ENCODE results near the gene TNK2.

The TNK2 gene

DNA sequence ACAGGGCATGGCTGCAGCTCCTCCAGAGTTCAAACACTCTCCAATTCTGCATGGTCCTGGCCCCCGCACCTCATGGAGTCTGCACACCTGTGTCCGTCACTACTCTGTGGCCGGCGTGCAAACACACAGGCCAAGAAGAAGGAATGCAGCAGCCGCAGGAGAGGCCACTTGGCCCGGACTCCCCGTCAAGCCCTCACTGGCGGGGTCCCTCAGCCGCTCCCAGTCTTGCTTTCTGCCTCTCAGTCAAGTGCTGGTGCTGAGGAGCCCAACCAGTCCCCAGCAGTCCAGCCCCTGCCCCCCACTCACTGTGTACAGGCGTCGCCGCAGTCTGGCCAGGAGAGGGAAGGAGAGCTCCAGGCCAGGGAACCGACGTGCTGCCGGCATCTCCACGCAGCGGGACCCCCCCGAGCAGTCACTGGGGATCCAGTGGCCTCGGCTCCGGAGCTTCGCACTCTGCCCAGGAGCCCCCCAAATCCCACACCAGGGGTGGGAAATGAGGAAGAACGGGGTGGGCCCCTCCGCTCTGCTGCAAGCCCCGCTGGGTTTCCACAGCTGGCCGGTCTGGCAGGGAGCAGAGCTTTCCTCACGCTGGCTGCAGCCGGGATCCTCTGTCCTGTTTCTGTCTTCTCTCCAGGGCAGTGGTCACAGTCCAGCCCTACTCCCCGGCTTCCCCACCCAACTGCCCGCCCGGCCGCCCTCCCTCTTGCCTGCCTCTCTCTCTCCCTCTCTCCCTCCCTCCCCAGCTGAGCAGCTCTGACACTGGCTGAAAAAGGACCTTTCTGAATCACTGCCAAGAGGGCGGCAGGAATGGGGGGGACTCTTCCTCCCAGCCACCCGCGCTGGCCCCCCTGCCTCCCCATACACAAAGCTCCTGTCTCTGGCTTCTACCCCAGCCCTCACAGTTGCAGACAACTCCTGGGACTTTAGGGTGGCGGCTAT is 16.0 kb downstream of the TNK2 start:
- H3K4me1 Mint-ChIP-seq = peaks cover 85% of the 10 kb centered on the region
- no peaks in the 10 kb centered on the region for H3K9me3 Mint-ChIP-seq
- H3K27me3 Mint-ChIP-seq (ENCODE audit: low read depth, poor library complexity) = peaks cover 9% of the 10 kb centered on the region
- H3K4me3 Mint-ChIP-seq = peak overlapping the region; percentile 54
- H3K27ac Mint-ChIP-seq = no peak overlapping the region
- no peak for TF ChIP-seq CTCF (IDR thresholded peaks at IDR 0.05)
- H3K36me3 Mint-ChIP-seq (ENCODE audit: low read depth) = no peaks in the 10 kb centered on the region
- DNase-seq = peak; percentile 50

GRCh38 chr3:195891431-195892104 is 16.8 kb downstream of the TNK2 start:
- no peaks in the 10 kb centered on the region for H3K9me3 Mint-ChIP-seq
- peak overlapping the region; percentile 54 for H3K4me3 Mint-ChIP-seq
- H3K4me1 Mint-ChIP-seq = peaks cover 85% of the 10 kb centered on the region
- no peak for DNase-seq
- peaks cover 6% of the 10 kb centered on the region for H3K27me3 Mint-ChIP-seq (ENCODE audit: low read depth, poor library complexity)
- TF ChIP-seq CTCF (IDR thresholded peaks at IDR 0.05) = no peak
- no peaks in the 10 kb centered on the region for H3K36me3 Mint-ChIP-seq (ENCODE audit: low read depth)
- no peak overlapping the region for H3K27ac Mint-ChIP-seq

GRCh38 chr3:195889870-195890295 is 18.5 kb downstream of the TNK2 start:
- Mint-ChIP-seq H3K27ac (no peak overlapping the region), H3K36me3 (ENCODE audit: low read depth) (no peaks in the 10 kb centered on the region), H3K27me3 (ENCODE audit: low read depth, poor library complexity) (peaks cover 5% of the 10 kb centered on the region), H3K9me3 (no peaks in the 10 kb centered on the region), H3K4me1 (peaks cover 93% of the 10 kb centered on the region), H3K4me3 (no peak overlapping the region)
- no peak for TF ChIP-seq CTCF (IDR thresholded peaks at IDR 0.05)
- DNase-seq = no peak

GRCh38 chr3:195888981-195889869 is 19.1 kb downstream of the TNK2 start:
- Mint-ChIP-seq H3K36me3 (ENCODE audit: low read depth) (no peaks in the 10 kb centered on the region), H3K4me3 (peak overlapping the region; percentile 29), H3K9me3 (no peaks in the 10 kb centered on the region), H3K27me3 (ENCODE audit: low read depth, poor library complexity) (no peaks in the 10 kb centered on the region), H3K27ac (peak overlapping the region; percentile 88), H3K4me1 (peaks cover 87% of the 10 kb centered on the region)
- no peak for TF ChIP-seq CTCF (IDR thresholded peaks at IDR 0.05)
- DNase-seq = no peak

DNA sequence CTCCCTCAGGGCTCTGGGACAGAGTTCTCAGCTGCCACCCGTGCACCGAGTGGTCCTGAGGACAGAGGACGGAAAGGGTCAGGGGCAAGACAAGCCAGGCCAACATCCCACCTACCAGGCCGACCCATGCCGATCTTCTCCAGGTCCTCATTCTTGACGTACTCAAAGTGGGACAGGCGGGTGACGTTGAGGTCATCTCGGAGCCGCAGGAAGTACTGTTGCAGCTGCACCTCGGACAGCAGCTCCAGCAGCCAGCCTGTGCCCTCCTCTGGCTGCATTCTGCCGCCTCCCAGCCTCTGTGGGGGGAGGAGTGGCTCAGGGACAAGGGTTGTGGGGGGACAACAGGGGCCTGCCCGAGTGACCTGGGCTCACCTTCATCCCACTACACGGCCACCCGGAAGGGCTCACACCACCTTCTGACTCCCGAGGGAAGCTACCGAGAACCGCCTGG is 20.0 kb downstream of the TNK2 start:
- DNase-seq = no peak
- Mint-ChIP-seq H3K4me3 (no peak overlapping the region), H3K27ac (peak overlapping the region; percentile 88)

More for the DNA sequence above, 20.0 kb downstream of the TNK2 start:
- Mint-ChIP-seq H3K9me3 (no peaks in the 10 kb centered on the region), H3K27me3 (ENCODE audit: low read depth, poor library complexity) (no peaks in the 10 kb centered on the region), H3K36me3 (ENCODE audit: low read depth) (peaks cover 4% of the 10 kb centered on the region), H3K4me1 (peaks cover 82% of the 10 kb centered on the region)
- no peak for TF ChIP-seq CTCF (IDR thresholded peaks at IDR 0.05)
